Uterus (tissue), 2 donors: ENCODE measurements around the gene UBE2E1.

Experiments used
- CTCF ChIP-seq, 4 experiments: fragments of 200-600 bp in 2 of 4; fragments of 450-650 bp in 2 of 4; sonication (generic) in 2 of 4; IDR thresholded peaks; one replicate each; pipeline ENCODE4 v1.5.1; 2016 to 2019; ENCODE audit warnings: antibody characterized with exemption in 4 of 4, mild to moderate bottlenecking in 2 of 4, moderate library complexity in 1 of 4
- POLR2A ChIP-seq, 2 donors: fragments of 450-650 bp; IDR thresholded peaks; one replicate each; pipeline ENCODE4 v1.6.1; 2016; ENCODE audit warnings: antibody characterized with exemption in 2 of 2, mild to moderate bottlenecking in 1 of 2, moderate library complexity in 1 of 2

- no peak for TF ChIP-seq POLR2A (IDR thresholded peaks at IDR 0.05)
- TF ChIP-seq CTCF (IDR thresholded peaks at IDR 0.05): no peak
These were observed 59.2 kb downstream of the UBE2E1 start for GRCh38 chr3:23864931-23865330.
